CD4-positive, alpha-beta T cell (primary cell): ENCODE data around the gene PATJ. TPM values are rescaled to one million over a fixed set of nuclear protein-coding genes. Genes with fewer than 3 reads are reported as not detected.

Experiments used
- ATAC-seq: fragments of 200-7000 bp; cut with Tn5 transposase; one replicate; pipeline ENCODE4 v1.10.0; 2022; ENCODE audit warnings: mild to moderate bottlenecking; ENCODE audit not compliant: poor library complexity
- CTCF ChIA-PET: fragments of 350-600 bp; sonication (Branson Sonifier 250); formaldehyde crosslinking; loops from one replicate; lab custom pipeline; 2021; ENCODE audit warnings: antibody characterized with exemption, inconsistent platforms; lab: Charles Lee
- POLR2A ChIA-PET: fragments of 350-600 bp; sonication (Branson Sonifier 250); formaldehyde crosslinking; loops from one replicate; lab custom pipeline; 2021; ENCODE audit warnings: antibody characterized with exemption, inconsistent platforms; lab: Charles Lee
- DNase-seq, 14 experiments: peaks; one replicate each; pipeline ENCODE4 v3.0.0-alpha.2; 2013 to 2020; ENCODE audit warnings: mixed read lengths in 2 of 14
- H3K27ac ChIP-seq, 2 donors: one replicate each; pipeline versions ENCODE4 v1.5.1 to v1.7.0; 2013; ENCODE audit warnings: low read length in 2 of 2, low read depth in 1 of 2, mild to moderate bottlenecking in 1 of 2
- H3K27me3 ChIP-seq, 2 experiments: 1 replicate in 1 of 2; 2 replicates in 1 of 2; pipeline versions ENCODE4 v1.6.1 to v1.7.0; 2013; ENCODE audit warnings: low read length in 2 of 2, control low read depth in 1 of 2, mild to moderate bottlenecking in 1 of 2, moderate library complexity in 1 of 2; ENCODE audit not compliant: insufficient read depth in 2 of 2, control insufficient read depth in 1 of 2
- H3K36me3 ChIP-seq: one replicate; pipeline ENCODE4 v1.6.1; 2013; ENCODE audit warnings: low read length, control low read depth; ENCODE audit not compliant: insufficient read depth
- H3K4me1 ChIP-seq: one replicate; pipeline ENCODE4 v1.6.1; 2013; ENCODE audit warnings: low read length, control low read depth; ENCODE audit not compliant: insufficient read depth
- H3K4me3 ChIP-seq: one replicate; pipeline ENCODE4 v1.5.1; 2013; ENCODE audit warnings: mild to moderate bottlenecking, low read length, moderate library complexity
- H3K9me3 ChIP-seq, 2 experiments: 1 replicate in 1 of 2; 2 replicates in 1 of 2; pipeline versions ENCODE4 v1.6.1 to v1.7.0; 2013; ENCODE audit warnings: low read length in 2 of 2, mild to moderate bottlenecking in 2 of 2, control low read depth in 1 of 2, moderate library complexity in 1 of 2; ENCODE audit not compliant: control insufficient read depth in 1 of 2, insufficient read depth in 1 of 2
- H3K27ac Mint-ChIP-seq: one replicate; pipeline ENCODE4 v1.8.0; 2020; ENCODE audit warnings: mixed read lengths
- H3K27me3 Mint-ChIP-seq: one replicate; pipeline ENCODE4 v1.8.0; 2021; ENCODE audit warnings: mixed read lengths
- H3K36me3 Mint-ChIP-seq: one replicate; pipeline ENCODE4 v1.8.0; 2021; ENCODE audit warnings: low read depth, mixed read lengths
- H3K4me1 Mint-ChIP-seq: one replicate; pipeline ENCODE4 v1.8.0; 2021; ENCODE audit warnings: low read depth, mixed read lengths
- H3K4me3 Mint-ChIP-seq: one replicate; pipeline ENCODE4 v1.8.0; 2020; ENCODE audit warnings: mild to moderate bottlenecking, mixed read lengths
- H3K9me3 Mint-ChIP-seq: one replicate; pipeline ENCODE4 v1.8.0; 2020; ENCODE audit warnings: mixed read lengths
- intact Hi-C, 2 experiments: fragments of 100-400 bp; cut with DNase I in 1 of 2; cut with micrococcal nuclease in 1 of 2; formaldehyde crosslinking; loops; one replicate each; pipeline versions ENCODE4 v1.15.1 to v1.9.0; 2023 to 2025; cut with DNase I, micrococcal nuclease
- total RNA-seq, 174 experiments: library from RNA in 2 of 174; stranded (reverse) in 2 of 174; gene quantifications; one replicate each; pipeline ENCODE4 v1.2.3 and lab custom pipeline; 2021 to 2026
- TF ChIP-seq, protein P1 (sequence below): fragments of 200-600 bp; IDR thresholded peaks from one replicate; pipeline ENCODE4 v1.8.0; 2022; ENCODE audit warnings: antibody characterized with exemption, mild to moderate bottlenecking

PATJ gene
- total RNA-seq, 2 experiments from 2014 or later = 50.4 to 54.1 TPM

DNA sequence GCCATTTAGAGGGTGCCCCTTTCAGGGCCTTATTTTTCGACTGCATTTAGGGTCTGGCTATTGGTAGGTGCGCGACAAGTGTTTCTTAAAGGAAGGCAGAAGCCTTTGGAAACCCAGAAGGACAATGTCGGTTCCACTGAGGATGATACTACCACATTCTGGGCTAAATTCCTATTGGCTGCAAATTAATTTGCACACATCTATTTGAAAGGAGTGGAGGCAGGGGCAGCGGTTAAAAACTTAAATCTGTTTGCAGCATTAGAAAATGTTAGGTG lies 1.1 kb downstream of the PATJ start:
- ChIA-PET CTCF (interaction anchor here (1.0 kb wide), 2 partner anchors 9 to 693 kb away, joined by 3 to 4 read pairs; no protein-coding TSS in a partner anchor), POLR2A (interaction anchor here (0.6 to 1.6 kb wide), 4 partner anchors 18 to 50 kb away, joined by 3 to 6 read pairs (median 3); partner anchors contain the start of gene TM2D1)
- no peak for DNase-seq
- Mint-ChIP-seq H3K36me3 (peaks cover 7% of the 10 kb centered on the region), H3K4me3 (peak overlapping the region; percentile 83), H3K27me3 (no peaks in the 10 kb centered on the region), H3K4me1 (peaks cover 39% of the 10 kb centered on the region), H3K9me3 (no peaks in the 10 kb centered on the region), H3K27ac (peak overlapping the region; percentile 57)
- Histone ChIP-seq H3K27ac (peak overlapping the region in 1 of 2 donors; percentile 55), H3K36me3 (no peaks in the 10 kb centered on the region), H3K9me3 (no peaks in the 10 kb centered on the region), H3K4me1 (peaks cover 23% of the 10 kb centered on the region), H3K27me3 (no peaks in the 10 kb centered on the region), H3K4me3 (no peak overlapping the region)
- ATAC-seq = no peak
- intact Hi-C loops = loop anchor here (5.0 kb wide), 2 partner anchors 39 to 694 kb away; partner anchors contain the start of gene USP1 (in 1 of the 2)
- TF ChIP-seq, protein P1, sequence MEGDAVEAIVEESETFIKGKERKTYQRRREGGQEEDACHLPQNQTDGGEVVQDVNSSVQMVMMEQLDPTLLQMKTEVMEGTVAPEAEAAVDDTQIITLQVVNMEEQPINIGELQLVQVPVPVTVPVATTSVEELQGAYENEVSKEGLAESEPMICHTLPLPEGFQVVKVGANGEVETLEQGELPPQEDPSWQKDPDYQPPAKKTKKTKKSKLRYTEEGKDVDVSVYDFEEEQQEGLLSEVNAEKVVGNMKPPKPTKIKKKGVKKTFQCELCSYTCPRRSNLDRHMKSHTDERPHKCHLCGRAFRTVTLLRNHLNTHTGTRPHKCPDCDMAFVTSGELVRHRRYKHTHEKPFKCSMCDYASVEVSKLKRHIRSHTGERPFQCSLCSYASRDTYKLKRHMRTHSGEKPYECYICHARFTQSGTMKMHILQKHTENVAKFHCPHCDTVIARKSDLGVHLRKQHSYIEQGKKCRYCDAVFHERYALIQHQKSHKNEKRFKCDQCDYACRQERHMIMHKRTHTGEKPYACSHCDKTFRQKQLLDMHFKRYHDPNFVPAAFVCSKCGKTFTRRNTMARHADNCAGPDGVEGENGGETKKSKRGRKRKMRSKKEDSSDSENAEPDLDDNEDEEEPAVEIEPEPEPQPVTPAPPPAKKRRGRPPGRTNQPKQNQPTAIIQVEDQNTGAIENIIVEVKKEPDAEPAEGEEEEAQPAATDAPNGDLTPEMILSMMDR = no peak

DNA sequence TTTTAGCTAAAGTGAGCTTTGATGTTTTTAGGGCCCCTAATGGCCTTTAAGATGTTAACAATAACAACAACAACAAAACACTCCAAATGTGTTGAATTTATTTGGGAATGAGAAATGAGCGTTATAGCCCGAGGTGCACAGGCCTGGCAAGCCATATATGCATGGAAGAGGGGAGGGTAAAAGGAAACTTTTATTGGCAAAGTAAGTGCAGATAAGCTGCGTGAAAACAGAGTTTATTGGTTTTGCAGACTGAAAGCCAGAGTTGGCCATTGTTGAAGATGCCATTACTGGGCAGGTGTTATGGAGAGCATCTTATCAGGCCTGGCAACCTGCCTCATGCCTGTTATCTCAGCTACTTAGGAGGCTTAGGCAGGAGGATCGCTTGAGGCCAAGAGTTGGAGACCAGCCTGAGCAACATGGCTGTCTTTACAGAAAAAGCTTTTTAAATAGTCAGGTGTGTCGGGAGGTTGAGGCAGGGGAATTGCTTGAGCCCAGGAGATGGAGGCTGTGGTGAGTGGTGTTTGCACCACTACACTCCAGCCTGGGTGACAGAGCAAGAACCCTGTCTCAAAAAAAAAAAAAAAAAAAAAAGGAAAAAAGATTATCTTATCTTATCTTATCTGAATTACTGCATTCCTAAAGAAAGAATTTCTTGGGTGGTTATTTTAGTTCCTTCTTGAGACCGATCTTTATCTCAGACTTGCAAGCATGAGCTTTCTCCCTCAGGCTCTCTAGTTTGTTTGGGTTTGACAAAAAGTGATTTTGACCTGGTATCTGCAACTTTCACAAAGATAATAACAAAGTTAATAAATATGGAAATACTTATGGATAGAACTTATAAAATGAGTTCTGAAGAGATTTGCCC lies 1.7 kb downstream of the PATJ start:
- no peak for ATAC-seq
- POLR2A ChIA-PET = interaction anchor here (0.7 to 1.6 kb wide), 4 partner anchors 19 to 80 kb away, joined by 3 to 6 read pairs (median 4); partner anchors contain the start of gene TM2D1
- H3K27ac ChIP-seq = no peak overlapping the region

DNA sequence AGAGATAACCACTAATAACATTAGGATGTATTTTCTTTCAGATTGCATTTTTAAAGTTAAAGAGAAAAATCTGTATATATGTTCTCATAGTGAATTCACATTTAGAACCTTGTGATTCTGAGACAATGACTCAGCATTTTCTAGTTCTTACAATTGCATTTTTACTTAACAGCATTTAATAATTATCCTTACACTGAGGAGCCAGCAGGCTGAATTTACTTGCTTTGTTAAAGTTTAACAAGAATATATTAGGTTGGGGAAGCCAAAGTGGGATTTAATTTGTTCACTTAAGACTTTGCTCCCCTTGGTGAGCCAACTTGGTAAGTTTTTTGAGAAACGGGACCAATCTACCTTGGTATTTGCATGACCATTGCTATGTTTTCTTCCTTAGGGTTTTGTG lies 4.5 kb downstream of the PATJ start:
- ChIA-PET CTCF (no interaction called here), POLR2A (no interaction called here)
- Mint-ChIP-seq H3K27me3 (no peaks in the 10 kb centered on the region), H3K9me3 (no peaks in the 10 kb centered on the region), H3K4me3 (no peak overlapping the region), H3K27ac (no peak overlapping the region), H3K4me1 (peaks cover 34% of the 10 kb centered on the region), H3K36me3 (peaks cover 2% of the 10 kb centered on the region)
- H3K27me3 ChIP-seq = no peaks in the 10 kb centered on the region
- peaks cover 14% of the 10 kb centered on the region for H3K4me1 ChIP-seq
- no peaks in the 10 kb centered on the region for H3K9me3 ChIP-seq
- DNase-seq (no peak), ATAC-seq (no peak)
- no peaks in the 10 kb centered on the region for H3K36me3 ChIP-seq
- intact Hi-C loops = no loop called here
- H3K27ac ChIP-seq = no peak overlapping the region
- H3K4me3 ChIP-seq = no peak overlapping the region
- TF ChIP-seq, protein P1 = no peak

More for the DNA sequence above, 1.7 kb downstream of the PATJ start:
- H3K4me1 ChIP-seq = peaks cover 23% of the 10 kb centered on the region
- intact Hi-C loops = loop anchor here (2.0 to 5.0 kb wide), 3 partner anchors 37 to 693 kb away; partner anchors contain the start of gene USP1 (in 1 of the 2)
- peak overlapping the region; percentile 83 for H3K4me3 Mint-ChIP-seq
- no peaks in the 10 kb centered on the region for H3K27me3 Mint-ChIP-seq
- peaks cover 42% of the 10 kb centered on the region for H3K4me1 Mint-ChIP-seq
- H3K36me3 Mint-ChIP-seq = peaks cover 7% of the 10 kb centered on the region
- DNase-seq = no peak
- peak overlapping the region; percentile 64 for H3K27ac Mint-ChIP-seq
- H3K4me3 ChIP-seq = no peak overlapping the region
- no peaks in the 10 kb centered on the region for H3K36me3 ChIP-seq
- TF ChIP-seq, protein P1 = no peak
- H3K9me3 ChIP-seq = no peaks in the 10 kb centered on the region
- H3K27me3 ChIP-seq = no peaks in the 10 kb centered on the region
- no peaks in the 10 kb centered on the region for H3K9me3 Mint-ChIP-seq
- CTCF ChIA-PET = interaction anchor here (1.0 kb wide), 1 partner anchor 694 kb away, joined by 3 read pairs; no protein-coding TSS in a partner anchor
